Choroid plexus epithelial cell (primary cell): ENCODE measurements around the gene LARP4B.

ENCODE experiments used
- DNase-seq: peaks from one replicate; pipeline ENCODE4 v3.0.0-alpha.2; 2010; ENCODE audit warnings: low read depth
- H3K4me3 ChIP-seq: 2 replicates; pipeline ENCODE4 v1.5.1; 2011; ENCODE audit warnings: low read depth, mild to moderate bottlenecking, control low read depth, low read length, moderate library complexity
- CTCF ChIP-seq: conservative IDR thresholded peaks from 2 replicates; pipeline ENCODE4 v1.5.1; 2011; ENCODE audit warnings: low read depth, mild to moderate bottlenecking, control low read depth, inconsistent platforms, low read length, moderate library complexity

The LARP4B gene

GRCh38 chr10:803041-803741 is 128.3 kb downstream of the LARP4B start:
- TF ChIP-seq CTCF: no peak
- DNase-seq: no peak
- H3K4me3 ChIP-seq: no peak overlapping the region

- no peak for DNase-seq
- TF ChIP-seq CTCF: no peak
- no peak overlapping the region for H3K4me3 ChIP-seq
Measured at GRCh38 chr10:802506-802905, 129.0 kb downstream of the LARP4B start.

- H3K4me3 ChIP-seq: no peak overlapping the region
- no peak for TF ChIP-seq CTCF
- DNase-seq: no peak
Measured at GRCh38 chr10:797179-797578, 134.3 kb downstream of the LARP4B start.

GRCh38 chr10:796233-796632 is 135.3 kb downstream of the LARP4B start:
- TF ChIP-seq CTCF: no peak
- H3K4me3 ChIP-seq: no peak overlapping the region
- DNase-seq: no peak

GRCh38 chr10:794382-794956 is 137.0 kb downstream of the LARP4B start:
- DNase-seq: peak; percentile 60
- no peak overlapping the region for H3K4me3 ChIP-seq
- peak; percentile 66 for TF ChIP-seq CTCF

- TF ChIP-seq CTCF: no peak
- peak; percentile 39 for DNase-seq
- no peak overlapping the region for H3K4me3 ChIP-seq
Measured at GRCh38 chr10:792792-793100, 138.8 kb downstream of the LARP4B start.
